Cardiac muscle cell (in vitro differentiated cells and primary cell): Measurements from ENCODE around the gene GNAT1. TPM values are rescaled to one million over a fixed set of nuclear protein-coding genes. Genes with fewer than 3 reads are reported as not detected.

Experiments used
- DNase-seq, 2 donors: peaks; one replicate each; pipeline versions ENCODE4 v3.0.0 to v3.0.0-alpha.2; 2010 to 2017; ENCODE audit warnings: low read depth in 1 of 2, low spot score in 1 of 2
- H3K27ac ChIP-seq: fragments of 200-600 bp; sonication (generic); 2 replicates; pipeline ENCODE4 v1.5.1; 2016
- H3K27me3 ChIP-seq: fragments of 200-600 bp; sonication (generic); 2 replicates; pipeline ENCODE4 v1.6.0; 2016; ENCODE audit warnings: control low read depth
- H3K36me3 ChIP-seq: fragments of 200-600 bp; sonication (generic); 2 replicates; pipeline ENCODE4 v1.5.1; 2016; ENCODE audit warnings: control low read depth
- H3K4me1 ChIP-seq: fragments of 200-600 bp; sonication (generic); 2 replicates; pipeline ENCODE4 v1.8.1; 2017; ENCODE audit warnings: low read depth, mild to moderate bottlenecking, mixed run types
- H3K4me3 ChIP-seq: fragments of 200-600 bp; sonication (generic); 2 replicates; pipeline ENCODE4 v1.5.1; 2016; ENCODE audit warnings: mild to moderate bottlenecking
- H3K9me3 ChIP-seq: fragments of 200-600 bp; sonication (generic); 2 replicates; pipeline ENCODE4 v1.5.1; 2017; ENCODE audit warnings: low read depth, mild to moderate bottlenecking, control low read depth
- polyA plus RNA-seq: library from polyadenylated mRNA; unstranded; fragments of >200 nt; fragmentation: Nextera tagmentation; extraction: Ambion mirVana; gene quantifications from 2 replicates; pipeline ENCODE4 v1.2.1, GENCODE V29; 2016
- total RNA-seq: library from RNA; depleted of rRNA; stranded (reverse); fragments of >200 nt; gene quantifications from 2 replicates; pipeline ENCODE4 v1.2.3, GENCODE V29; 2016
- TF ChIP-seq, protein P1 (sequence below): IDR thresholded peaks from 2 replicates; pipeline ENCODE4 v1.5.1; 2012; ENCODE audit warnings: low read depth, mild to moderate bottlenecking, low read length

The GNAT1 gene
- total and polyA plus RNA-seq, 2 experiments from 2014 or later, result not detected

DNA sequence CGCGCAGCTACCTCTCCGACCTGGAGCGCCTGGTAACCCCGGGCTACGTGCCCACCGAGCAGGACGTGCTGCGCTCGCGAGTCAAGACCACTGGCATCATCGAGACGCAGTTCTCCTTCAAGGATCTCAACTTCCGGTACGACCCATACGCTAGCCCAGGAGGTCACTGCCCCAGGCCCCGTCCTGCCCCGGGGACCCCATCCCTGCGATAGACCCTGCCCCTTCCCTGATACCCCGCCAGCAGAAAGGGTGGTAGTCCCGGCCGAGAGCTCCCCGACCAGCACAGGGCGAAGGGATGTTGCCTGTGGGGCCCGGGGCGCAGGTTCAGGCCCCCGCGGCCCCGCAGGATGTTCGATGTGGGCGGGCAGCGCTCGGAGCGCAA, 2.3 kb downstream of the GNAT1 start:
- no peak for DNase-seq
- H3K4me3 ChIP-seq, result no peak overlapping the region
- H3K27me3 ChIP-seq, result no peaks in the 10 kb centered on the region
- no peaks in the 10 kb centered on the region for H3K9me3 ChIP-seq
- no peak overlapping the region for H3K27ac ChIP-seq
- no peaks in the 10 kb centered on the region for H3K4me1 ChIP-seq
- no peaks in the 10 kb centered on the region for H3K36me3 ChIP-seq
- TF ChIP-seq, protein P1, sequence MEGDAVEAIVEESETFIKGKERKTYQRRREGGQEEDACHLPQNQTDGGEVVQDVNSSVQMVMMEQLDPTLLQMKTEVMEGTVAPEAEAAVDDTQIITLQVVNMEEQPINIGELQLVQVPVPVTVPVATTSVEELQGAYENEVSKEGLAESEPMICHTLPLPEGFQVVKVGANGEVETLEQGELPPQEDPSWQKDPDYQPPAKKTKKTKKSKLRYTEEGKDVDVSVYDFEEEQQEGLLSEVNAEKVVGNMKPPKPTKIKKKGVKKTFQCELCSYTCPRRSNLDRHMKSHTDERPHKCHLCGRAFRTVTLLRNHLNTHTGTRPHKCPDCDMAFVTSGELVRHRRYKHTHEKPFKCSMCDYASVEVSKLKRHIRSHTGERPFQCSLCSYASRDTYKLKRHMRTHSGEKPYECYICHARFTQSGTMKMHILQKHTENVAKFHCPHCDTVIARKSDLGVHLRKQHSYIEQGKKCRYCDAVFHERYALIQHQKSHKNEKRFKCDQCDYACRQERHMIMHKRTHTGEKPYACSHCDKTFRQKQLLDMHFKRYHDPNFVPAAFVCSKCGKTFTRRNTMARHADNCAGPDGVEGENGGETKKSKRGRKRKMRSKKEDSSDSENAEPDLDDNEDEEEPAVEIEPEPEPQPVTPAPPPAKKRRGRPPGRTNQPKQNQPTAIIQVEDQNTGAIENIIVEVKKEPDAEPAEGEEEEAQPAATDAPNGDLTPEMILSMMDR, result no peak

DNA sequence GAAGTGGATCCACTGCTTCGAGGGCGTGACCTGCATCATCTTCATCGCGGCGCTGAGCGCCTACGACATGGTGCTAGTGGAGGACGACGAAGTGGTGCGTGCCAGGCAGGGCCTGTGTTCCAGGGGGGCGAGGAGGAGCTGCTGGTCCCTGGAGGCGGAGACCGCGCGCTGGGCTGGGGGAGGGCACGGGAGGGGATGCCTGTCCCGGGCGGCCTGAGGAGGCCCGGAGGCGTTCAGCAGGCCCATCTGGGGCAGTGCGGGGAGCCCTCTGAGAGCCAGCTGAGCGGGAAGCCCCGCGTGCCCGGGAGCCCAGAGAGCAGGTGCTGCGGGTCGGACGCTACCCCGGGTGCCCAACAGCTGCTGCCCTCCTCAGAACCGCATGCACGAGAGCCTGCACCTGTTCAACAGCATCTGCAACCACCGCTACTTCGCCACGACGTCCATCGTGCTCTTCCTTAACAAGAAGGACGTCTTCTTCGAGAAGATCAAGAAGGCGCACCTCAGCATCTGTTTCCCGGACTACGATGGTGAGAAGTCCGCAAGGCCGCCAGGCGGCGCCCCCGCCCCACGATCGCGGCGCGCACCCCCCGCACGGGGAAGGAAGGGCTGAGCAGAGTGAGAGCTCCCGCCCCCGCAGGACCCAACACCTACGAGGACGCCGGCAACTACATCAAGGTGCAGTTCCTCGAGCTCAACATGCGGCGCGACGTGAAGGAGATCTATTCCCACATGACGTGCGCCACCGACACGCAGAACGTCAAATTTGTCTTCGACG, 2.9 kb downstream of the GNAT1 start:
- DNase-seq, result peak; percentile 69 to 73
- Histone ChIP-seq H3K27ac (no peak overlapping the region), H3K27me3 (no peaks in the 10 kb centered on the region), H3K9me3 (no peaks in the 10 kb centered on the region), H3K36me3 (no peaks in the 10 kb centered on the region), H3K4me1 (no peaks in the 10 kb centered on the region), H3K4me3 (no peak overlapping the region)
- TF ChIP-seq, protein P1, result peak; percentile 81

DNA sequence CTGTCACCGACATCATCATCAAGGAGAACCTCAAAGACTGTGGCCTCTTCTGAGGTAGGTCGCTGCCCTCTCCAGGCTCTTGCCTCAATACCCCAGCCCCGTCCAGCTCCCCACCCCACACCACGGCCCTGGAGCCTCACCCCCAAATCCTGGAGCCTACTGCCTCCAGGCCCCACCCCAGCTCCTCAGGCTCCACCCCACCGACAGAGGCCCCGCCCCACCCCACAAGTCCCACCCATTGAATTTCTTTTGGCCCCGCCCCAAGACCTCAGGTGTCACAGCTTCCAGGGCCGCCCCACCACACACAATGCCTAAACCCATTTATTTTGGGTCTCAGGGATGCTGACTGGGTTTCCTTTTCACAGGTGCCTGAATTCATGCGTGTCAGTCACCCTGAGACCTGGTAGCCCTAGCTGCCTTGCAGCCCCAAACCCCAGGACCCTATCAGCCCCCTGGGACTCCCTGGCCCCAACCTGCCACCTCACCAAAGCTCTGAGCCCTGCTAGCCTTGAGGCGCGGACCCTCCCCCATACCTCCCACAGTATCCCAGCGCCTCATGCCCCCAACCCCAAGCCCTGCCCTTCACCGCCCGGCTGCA, 3.6 kb downstream of the GNAT1 start:
- DNase-seq, result no peak

DNA sequence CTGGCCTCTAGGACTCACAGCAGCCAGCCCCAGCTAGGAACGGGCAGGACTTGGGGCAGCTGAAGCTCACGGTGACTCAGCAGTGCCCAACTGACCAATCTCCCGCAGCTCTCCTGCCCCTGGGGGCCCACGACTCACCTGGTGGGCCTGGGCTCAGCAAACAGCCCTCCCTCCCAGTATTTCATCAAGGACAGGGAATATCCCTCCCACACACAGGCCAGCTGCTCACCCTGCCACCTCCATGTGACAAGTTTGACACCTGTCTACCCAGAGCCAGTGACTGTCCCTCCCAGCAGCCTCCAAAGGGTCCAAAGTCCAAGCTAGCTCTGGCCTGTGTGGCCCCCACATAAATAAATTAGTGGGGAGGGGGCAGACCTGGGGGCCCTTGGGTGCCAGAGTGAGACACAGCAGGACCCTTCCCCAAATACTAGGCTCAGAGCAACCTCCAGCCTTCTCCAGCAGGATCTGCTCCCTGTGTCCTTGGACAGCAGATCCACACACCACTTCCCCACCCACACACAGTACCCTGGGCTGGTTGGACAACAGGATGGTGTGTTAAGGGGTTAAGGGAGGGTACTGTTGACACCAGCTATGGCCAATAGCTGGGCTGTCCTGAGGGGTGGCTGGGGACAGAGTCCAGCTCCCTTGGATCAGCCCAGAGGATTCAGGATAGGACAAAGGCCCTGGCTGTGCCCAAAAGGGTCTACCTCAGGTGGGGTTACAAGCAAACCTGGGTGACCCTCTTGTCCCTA, 4.3 kb downstream of the GNAT1 start:
- Histone ChIP-seq H3K4me1 (no peaks in the 10 kb centered on the region), H3K36me3 (no peaks in the 10 kb centered on the region), H3K4me3 (no peak overlapping the region), H3K27ac (no peak overlapping the region), H3K9me3 (no peaks in the 10 kb centered on the region), H3K27me3 (no peaks in the 10 kb centered on the region)
- TF ChIP-seq, protein P1, result no peak
- no peak for DNase-seq

More for the DNA sequence above, 3.6 kb downstream of the GNAT1 start:
- no peaks in the 10 kb centered on the region for H3K36me3 ChIP-seq
- TF ChIP-seq, protein P1, result no peak
- no peak overlapping the region for H3K27ac ChIP-seq
- H3K4me1 ChIP-seq, result no peaks in the 10 kb centered on the region
- H3K9me3 ChIP-seq, result no peaks in the 10 kb centered on the region
- no peaks in the 10 kb centered on the region for H3K27me3 ChIP-seq
- H3K4me3 ChIP-seq, result no peak overlapping the region

DNA sequence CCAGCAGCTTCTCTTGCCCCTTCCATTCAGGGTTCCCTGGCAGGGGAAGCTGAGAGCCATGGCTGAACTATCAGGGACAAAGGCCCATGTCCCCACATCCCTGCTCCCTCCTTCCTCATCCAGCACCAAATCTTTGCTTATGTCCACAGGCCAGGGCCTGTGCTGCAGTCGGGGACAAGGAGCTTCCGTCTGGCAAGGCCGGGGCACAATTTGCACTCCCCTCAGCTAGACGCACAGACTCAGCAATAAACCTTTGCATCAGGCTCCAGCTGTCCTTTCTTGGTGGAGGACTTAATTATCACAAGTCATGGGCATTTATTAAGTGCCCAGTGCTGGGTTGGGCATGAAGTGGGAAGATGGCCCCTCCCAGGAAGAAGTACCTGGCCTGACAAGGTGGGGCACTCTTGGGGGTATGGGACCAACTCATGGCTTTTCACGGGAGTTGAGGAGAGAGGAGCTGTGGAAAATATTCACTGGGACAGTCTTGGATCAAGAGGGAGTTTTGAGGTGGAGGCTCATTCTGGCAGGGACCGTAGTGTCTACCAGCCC, 4.9 kb downstream of the GNAT1 start:
- Histone ChIP-seq H3K4me3 (no peak overlapping the region), H3K27ac (no peak overlapping the region), H3K27me3 (no peaks in the 10 kb centered on the region), H3K4me1 (no peaks in the 10 kb centered on the region), H3K9me3 (no peaks in the 10 kb centered on the region), H3K36me3 (no peaks in the 10 kb centered on the region)
- DNase-seq, result no peak
- TF ChIP-seq, protein P1, result no peak
